Measurements from ENCODE around the gene WDFY1. TPM values are rescaled to one million over a fixed set of nuclear protein-coding genes. Genes with fewer than 3 reads are reported as not detected.

WDFY1 gene
- total and polyA plus RNA-seq, 8 donors, result 5.5 to 25.9 (median 14.9) TPM

DNA sequence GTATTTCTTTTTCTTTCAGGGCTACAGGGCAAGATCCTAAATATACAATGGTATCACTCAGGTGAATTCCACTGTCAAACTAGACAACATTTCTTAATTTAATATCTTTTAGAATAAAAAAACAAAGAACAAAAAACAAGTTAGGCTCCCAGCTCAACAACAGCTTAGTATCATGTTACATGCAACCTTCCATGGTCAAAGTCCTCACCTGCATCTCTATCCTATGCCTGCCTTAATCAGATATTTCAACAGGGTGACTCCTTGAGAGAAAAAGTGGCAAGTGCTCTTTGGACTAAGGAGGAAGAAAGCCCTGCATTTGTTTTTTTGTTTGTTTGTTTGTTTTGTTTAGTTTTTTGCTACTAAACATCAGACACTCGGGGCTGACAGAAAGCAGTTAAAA, 50.2 kb downstream of the WDFY1 start:
- 85 to 94% methylated on average over 1 of the region's 1 CpG for WGBS, 2 donors
- FAIRE-seq (no peak), DNase-seq (no peak), ATAC-seq (no peak)
- H3K27ac ChIP-seq, result no peak overlapping the region
- H3K4me3 ChIP-seq, result no peak overlapping the region
- no peaks in the 10 kb centered on the region for H3K27me3 ChIP-seq
- H3K4me1 ChIP-seq, result no peaks in the 10 kb centered on the region
- no peaks in the 10 kb centered on the region for H3K9me3 ChIP-seq
- TF ChIP-seq, protein P1, sequence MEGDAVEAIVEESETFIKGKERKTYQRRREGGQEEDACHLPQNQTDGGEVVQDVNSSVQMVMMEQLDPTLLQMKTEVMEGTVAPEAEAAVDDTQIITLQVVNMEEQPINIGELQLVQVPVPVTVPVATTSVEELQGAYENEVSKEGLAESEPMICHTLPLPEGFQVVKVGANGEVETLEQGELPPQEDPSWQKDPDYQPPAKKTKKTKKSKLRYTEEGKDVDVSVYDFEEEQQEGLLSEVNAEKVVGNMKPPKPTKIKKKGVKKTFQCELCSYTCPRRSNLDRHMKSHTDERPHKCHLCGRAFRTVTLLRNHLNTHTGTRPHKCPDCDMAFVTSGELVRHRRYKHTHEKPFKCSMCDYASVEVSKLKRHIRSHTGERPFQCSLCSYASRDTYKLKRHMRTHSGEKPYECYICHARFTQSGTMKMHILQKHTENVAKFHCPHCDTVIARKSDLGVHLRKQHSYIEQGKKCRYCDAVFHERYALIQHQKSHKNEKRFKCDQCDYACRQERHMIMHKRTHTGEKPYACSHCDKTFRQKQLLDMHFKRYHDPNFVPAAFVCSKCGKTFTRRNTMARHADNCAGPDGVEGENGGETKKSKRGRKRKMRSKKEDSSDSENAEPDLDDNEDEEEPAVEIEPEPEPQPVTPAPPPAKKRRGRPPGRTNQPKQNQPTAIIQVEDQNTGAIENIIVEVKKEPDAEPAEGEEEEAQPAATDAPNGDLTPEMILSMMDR (IDR thresholded peaks at IDR 0.05), result no peak
- H3K36me3 ChIP-seq, result peaks cover 0 to 29% (median 0%) of the 10 kb centered on the region in 3 donors
- intact Hi-C loops (cut with DNase I), result no loop called here

DNA sequence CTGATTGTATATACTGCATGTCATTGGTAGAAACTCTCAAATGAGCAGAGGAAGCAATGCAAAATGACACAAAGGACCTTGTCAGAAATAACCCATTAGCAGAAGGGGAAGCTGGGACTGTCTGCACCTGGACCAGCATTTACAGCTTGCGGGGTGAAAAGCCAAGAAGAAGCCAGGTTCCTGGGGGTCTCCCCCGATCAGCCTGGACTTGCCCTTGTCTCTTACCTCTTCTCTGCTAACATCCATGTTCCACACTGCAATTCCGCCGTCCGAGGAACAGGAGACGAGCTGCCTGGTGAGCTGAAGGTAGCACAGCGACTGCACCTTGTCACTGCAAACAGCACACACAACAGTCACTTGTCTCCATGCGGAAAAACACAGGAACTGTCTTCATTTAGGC, 51.1 kb downstream of the WDFY1 start:
- TF ChIP-seq, protein P1 (IDR thresholded peaks at IDR 0.05), result no peak
- Histone ChIP-seq H3K4me1 (no peaks in the 10 kb centered on the region), H3K4me3 (no peak overlapping the region), H3K9me3 (no peaks in the 10 kb centered on the region), H3K27ac (no peak overlapping the region), H3K27me3 (no peaks in the 10 kb centered on the region), H3K36me3 (peaks cover 0 to 19% (median 0%) of the 10 kb centered on the region in 3 donors)
- intact Hi-C loops (cut with DNase I), result no loop called here
- no peak for ATAC-seq
- 95 to 96% methylated on average over 8 of the region's 8 CpGs for WGBS, 2 donors
- FAIRE-seq, result no peak
- DNase-seq, result no peak

DNA sequence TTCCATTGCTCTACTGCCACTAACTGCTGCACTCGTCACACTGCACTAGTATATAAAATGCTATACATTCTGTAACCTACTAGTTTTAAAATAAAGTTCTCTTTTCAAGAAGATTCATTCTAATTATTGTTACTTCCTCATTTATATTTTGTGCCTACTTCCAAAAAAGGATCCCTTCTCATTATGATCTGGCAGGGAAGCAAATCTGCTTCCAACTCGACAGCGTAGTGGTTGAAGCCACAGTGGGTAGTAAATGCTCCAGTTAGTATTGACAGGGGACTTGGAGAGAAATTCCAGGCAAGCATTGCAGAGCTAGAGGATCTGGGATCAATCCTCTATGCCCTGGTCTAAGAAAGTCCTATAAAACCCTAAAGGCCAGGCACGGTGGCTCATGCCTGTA, 54.4 kb downstream of the WDFY1 start:
- no peak for DNase-seq
- no peak overlapping the region for H3K4me3 ChIP-seq
- no peaks in the 10 kb centered on the region for H3K9me3 ChIP-seq
- FAIRE-seq, result no peak
- TF ChIP-seq, protein P1 (IDR thresholded peaks at IDR 0.05), result no peak
- peaks cover 0 to 16% (median 0%) of the 10 kb centered on the region in 3 donors for H3K36me3 ChIP-seq
- no peak overlapping the region for H3K27ac ChIP-seq
- intact Hi-C loops (cut with DNase I), result no loop called here
- H3K27me3 ChIP-seq, result no peaks in the 10 kb centered on the region
- H3K4me1 ChIP-seq, result no peaks in the 10 kb centered on the region
- WGBS, 2 donors, result 72 to 73% methylated on average over 4 of the region's 4 CpGs
- no peak for ATAC-seq

DNA sequence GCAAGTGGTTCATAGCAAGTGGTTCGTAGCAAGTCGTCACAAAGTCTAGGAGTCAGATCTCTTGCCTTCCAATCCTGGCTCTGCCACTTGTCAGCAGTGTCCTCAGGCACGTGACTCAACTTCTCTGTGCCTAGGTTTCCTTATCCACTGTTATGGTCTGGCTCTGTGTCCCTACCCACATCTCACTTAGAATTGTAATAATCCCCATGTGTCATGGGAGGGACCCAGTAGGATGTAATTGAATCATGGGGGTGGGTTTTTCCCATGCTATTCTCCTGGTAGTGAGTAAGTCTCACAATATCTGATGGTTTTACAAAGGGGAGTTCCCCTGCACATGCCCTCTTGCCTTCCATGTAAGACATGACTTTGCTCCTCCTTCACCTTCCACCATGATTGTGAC, 55.9 kb downstream of the WDFY1 start:
- Histone ChIP-seq H3K27me3 (no peaks in the 10 kb centered on the region), H3K4me3 (no peak overlapping the region), H3K36me3 (peaks cover 0 to 20% (median 0%) of the 10 kb centered on the region in 3 donors), H3K27ac (no peak overlapping the region), H3K4me1 (no peaks in the 10 kb centered on the region), H3K9me3 (no peaks in the 10 kb centered on the region)
- intact Hi-C loops (cut with DNase I), result no loop called here
- WGBS, 2 donors, result 98 to 100% methylated on average over 3 of the region's 3 CpGs
- no peak for DNase-seq
- ATAC-seq, result no peak
- TF ChIP-seq, protein P1 (IDR thresholded peaks at IDR 0.05), result no peak
- no peak for FAIRE-seq

DNA sequence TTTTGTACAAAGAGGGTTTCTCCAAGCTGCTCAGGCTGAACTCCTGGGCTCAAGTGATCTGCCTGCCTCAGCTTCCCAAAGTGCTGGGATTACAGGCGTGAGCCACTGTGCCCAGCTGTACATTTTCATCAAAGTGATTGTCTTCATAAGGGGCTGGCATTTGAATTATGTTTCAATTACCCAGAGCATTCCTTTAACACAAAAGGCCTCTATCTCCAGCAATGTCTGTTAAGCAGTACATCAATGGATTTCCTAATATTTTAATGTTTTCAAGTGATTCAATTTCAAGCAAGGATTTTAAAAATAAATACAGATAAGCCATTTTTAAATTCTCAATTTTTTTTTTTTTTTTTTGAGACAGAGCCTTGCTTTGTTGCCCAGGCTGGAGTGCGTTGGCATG, 56.9 kb downstream of the WDFY1 start:
- TF ChIP-seq, protein P1 (IDR thresholded peaks at IDR 0.05), result no peak
- Histone ChIP-seq H3K36me3 (peaks cover 0 to 19% (median 0%) of the 10 kb centered on the region in 3 donors), H3K27me3 (no peaks in the 10 kb centered on the region), H3K9me3 (no peaks in the 10 kb centered on the region), H3K4me1 (no peaks in the 10 kb centered on the region), H3K27ac (no peak overlapping the region), H3K4me3 (no peak overlapping the region)
- 95 to 96% methylated on average over 2 of the region's 2 CpGs for WGBS, 2 donors
- no peak for FAIRE-seq
- no peak for ATAC-seq
- DNase-seq, result no peak
- intact Hi-C loops (cut with DNase I), result no loop called here
